ENCODE measurements around the gene OBSCN.

GRCh38 chr1:228170666-228171065 lies 37.2 kb upstream of the OBSCN start:
- no peak for TF ChIP-seq CTCF (IDR thresholded peaks at IDR 0.05; ENCODE audit: low read length)
- no peak for TF ChIP-seq EZH2 (IDR thresholded peaks at IDR 0.05; ENCODE audit: borderline replicate concordance, low read length)
